ENCODE measurements around the gene DEDD2. TPM values are rescaled to one million over a fixed set of nuclear protein-coding genes. Genes with fewer than 3 reads are reported as not detected.
"Not testable (repeated sequence)": the region's sequence is repeated elsewhere in the genome, so short reads cannot be mapped to it uniquely, and the experiment has no call there.

The DEDD2 gene
- 20.2 TPM for polyA plus RNA-seq (ENCODE audit: insufficient read length)
- long read RNA-seq, donor 1, transcript DEDD2-203 (4 exons, 1,586 nt), result minor isoform, 5 of 16 reads
- long read RNA-seq, donor 1, transcript DEDD2-205 (5 exons, 1,183 nt), result major isoform, 10 of 16 reads
- long read RNA-seq, donor 1, partial matches to known transcripts, result 0 of 16 reads
- long read RNA-seq, donor 1, other reads (novel, unspliced or antisense), result 0 of 16 reads
- long read RNA-seq, donor 2, transcript DEDD2-205 (5 exons, 1,183 nt), result major isoform, 5 of 5 reads
- long read RNA-seq, donor 2, partial matches to known transcripts, result 0 of 5 reads
- long read RNA-seq, donor 2, other reads (novel, unspliced or antisense), result 0 of 5 reads
- long read RNA-seq, donor 3, partial matches to known transcripts, result 0 of 5 reads
- long read RNA-seq, donor 3, other reads (novel, unspliced or antisense), result 0 of 5 reads
- long read RNA-seq, donor 4, result 0 reads
- long read RNA-seq, donor 5, transcript DEDD2-205 (5 exons, 1,183 nt), result major isoform, 8 of 11 reads
- long read RNA-seq, donor 5, partial matches to known transcripts, result 0 of 11 reads
- long read RNA-seq, donor 5, other reads (novel, unspliced or antisense), result 0 of 11 reads
- long read RNA-seq, donor 6, transcript DEDD2-205 (5 exons, 1,183 nt), result major isoform, 8 of 19 reads
- long read RNA-seq, donor 6, partial matches to known transcripts, result 6 of 19 reads
- long read RNA-seq, donor 6, other reads (novel, unspliced or antisense), result 0 of 19 reads
- long read RNA-seq, donor 7, transcript DEDD2-205 (5 exons, 1,183 nt), result major isoform, 5 of 11 reads
- long read RNA-seq, donor 7, transcript DEDD2-203 (4 exons, 1,586 nt), result major isoform, 5 of 11 reads
- long read RNA-seq, donor 7, partial matches to known transcripts, result 0 of 11 reads
- long read RNA-seq, donor 7, other reads (novel, unspliced or antisense), result 0 of 11 reads
- long read RNA-seq, donor 8, partial matches to known transcripts, result 0 of 5 reads
- long read RNA-seq, donor 8, other reads (novel, unspliced or antisense), result 0 of 5 reads

GRCh38 chr19:42217520-42218437 is at the start of gene DEDD2:
Gene DEDD2 (minus strand): TSS chr19:42217677. CDS start chr19:42217007, 670 bp downstream.
- peak; percentile 93 for DNase-seq

- not testable (repeated sequence) for DNase-seq
Observed at GRCh38 chr19:42266928-42267603, 49.6 kb upstream of the DEDD2 start.

GRCh38 chr19:42266105-42266504 is 48.6 kb upstream of the DEDD2 start:
- not testable (repeated sequence) for DNase-seq

DNA sequence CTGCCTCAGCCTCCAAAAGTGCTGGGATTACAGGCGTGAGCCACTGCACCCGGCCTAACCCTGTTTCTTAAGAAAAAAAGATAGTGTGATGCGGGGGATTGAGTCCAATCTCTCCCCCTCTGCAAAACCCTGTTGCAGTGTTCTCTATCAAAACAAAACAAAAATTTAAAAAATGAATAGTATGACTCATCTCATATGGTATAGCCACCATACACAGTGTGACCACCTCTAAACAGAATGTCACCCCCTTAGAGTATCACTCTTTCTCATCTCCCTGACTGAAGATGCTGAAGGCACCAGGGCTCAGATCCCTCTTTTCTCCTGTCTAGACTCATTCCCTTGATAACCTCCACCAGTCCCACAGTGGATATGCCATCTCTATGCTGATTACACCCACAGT is 44.3 kb upstream of the DEDD2 start:
- no peak for DNase-seq

- not testable (repeated sequence) for DNase-seq
Observed at GRCh38 chr19:42257842-42258241, 40.4 kb upstream of the DEDD2 start.

DNA sequence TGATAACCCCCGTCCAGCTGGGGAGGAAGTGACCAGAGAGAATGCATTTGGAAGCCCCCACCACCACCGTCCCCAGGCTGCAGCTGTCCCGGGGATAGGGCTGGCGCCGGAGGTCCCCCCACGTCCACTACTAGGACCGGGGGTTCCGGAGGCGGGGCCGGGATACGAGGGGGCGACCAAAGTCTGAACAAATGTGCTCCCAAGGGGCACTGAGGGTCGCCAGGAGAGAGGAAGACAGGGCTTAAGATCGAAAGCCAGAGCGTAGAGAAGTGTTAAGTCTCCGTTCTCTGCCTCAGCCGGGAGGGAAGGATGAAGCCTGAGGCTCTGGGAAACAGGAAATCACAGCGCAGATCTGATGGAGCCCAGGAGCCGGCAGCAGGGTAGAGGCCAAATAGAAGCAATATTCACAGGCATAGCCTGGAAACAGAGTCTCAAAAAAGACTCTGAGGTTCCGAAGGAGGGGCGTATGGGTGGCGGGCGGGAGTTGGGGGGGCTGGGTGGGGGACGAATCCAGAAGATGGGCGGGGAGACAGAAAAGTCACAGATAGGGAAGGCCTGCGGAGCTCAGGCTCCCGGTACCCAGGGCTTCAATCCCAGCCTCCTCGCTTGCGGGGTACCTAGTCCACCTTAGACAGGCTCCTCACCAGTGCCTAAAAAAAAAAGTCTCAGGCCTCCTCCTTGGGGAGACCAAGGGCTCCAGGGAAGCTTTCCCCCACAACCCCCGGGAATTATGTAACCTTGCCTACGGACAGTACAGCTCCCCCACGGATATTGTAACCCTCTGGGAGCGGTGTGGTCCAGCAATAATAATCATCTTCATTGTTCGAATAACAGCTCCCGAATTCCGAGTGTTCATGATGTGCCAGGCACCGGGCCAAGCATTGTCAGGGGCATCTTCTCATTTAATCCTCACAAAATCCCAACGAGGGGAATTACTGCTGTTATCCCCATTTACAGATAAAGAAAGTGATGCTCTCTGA is 38.6 kb upstream of the DEDD2 start:
- DNase-seq, result peak; percentile 54

DNA sequence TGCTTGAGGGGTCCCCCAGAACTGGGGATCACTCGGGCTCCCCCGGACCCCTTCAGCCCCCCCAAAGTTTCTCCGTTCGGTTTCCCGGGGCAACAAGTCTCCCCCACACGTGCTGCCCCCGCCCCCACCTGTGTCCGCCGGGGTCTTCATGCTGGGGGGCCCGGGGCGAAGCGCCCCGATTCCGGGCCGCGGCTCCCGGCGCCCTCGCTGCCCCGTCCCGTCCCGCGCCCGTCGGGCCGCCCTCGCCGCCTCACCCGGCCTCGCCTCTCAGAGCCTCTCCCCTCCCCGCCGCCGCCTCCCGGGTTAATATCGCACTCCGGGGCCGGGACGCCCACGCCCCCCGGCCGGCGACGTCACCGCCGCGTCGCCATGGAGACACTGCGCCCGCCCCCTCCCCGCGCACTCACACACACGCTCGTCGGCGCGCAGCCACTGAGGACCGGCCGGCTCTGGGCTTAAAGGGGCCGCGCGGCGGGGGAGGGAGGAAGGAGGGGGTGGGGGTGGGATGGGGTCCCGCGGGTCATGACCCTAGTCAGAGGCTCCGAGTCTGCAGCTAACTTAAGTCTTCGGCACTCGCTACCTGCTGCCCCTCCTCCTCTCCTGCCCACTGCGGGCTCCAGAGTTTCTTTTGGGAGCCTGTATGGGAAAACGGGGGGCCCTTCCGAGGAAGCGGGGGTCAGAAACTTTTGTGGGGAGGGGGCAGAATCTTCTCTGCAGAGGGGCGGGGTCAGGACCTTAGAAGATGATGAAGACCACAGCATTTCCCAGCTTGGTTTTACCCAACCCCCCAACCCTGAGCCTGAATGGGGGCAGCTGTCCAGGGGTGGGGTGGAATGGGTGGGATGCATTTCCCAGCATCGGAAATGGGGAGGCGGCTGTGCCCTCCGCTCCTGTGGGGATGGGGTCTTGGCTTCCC is 37.6 kb upstream of the DEDD2 start, which contains the start of gene ERF:
TSS of gene ERF (minus strand) at position 279 of the 916 bp plus-strand sequence. CDS start at position 150, 129 bp downstream.
- peak; percentile 94 for DNase-seq

DNA sequence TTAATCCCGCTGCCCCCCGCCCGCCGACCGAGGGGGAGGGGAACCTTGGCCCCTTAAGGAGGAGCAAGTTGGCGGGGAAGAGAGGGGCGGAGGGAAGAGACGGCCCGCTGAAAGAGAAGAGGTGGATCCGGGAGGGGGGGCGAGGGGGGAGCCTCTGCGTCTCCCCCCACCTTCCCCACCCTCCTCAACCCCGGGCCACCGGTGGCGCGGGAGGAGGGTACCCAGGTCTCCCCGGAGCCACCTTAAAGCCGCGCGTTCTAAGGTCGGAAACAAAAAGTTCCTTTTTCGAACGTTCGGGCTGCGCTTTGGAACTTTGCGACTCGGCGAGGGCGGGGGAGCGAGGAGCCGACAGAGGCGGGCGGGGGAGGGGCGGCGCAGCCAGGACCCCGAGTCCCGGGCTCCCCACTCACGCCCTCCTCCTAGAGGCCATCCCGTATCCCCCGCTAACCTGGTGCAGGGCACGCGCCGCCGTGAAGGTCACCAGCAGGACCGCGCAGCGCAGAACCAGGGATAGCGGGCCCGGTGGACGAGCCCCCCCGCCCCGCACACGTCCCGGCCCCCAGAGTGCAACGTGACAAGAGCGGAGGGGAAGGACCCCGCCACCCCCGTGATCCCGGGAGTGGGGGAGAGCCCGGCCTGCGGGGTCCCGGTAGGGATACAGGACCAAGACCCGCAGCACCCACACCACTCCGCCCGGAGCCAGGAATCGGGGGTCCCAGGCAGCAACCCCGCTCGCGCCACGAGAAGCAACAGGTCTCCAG is 36.8 kb upstream of the DEDD2 start:
- DNase-seq, result peak; percentile 81

DNA sequence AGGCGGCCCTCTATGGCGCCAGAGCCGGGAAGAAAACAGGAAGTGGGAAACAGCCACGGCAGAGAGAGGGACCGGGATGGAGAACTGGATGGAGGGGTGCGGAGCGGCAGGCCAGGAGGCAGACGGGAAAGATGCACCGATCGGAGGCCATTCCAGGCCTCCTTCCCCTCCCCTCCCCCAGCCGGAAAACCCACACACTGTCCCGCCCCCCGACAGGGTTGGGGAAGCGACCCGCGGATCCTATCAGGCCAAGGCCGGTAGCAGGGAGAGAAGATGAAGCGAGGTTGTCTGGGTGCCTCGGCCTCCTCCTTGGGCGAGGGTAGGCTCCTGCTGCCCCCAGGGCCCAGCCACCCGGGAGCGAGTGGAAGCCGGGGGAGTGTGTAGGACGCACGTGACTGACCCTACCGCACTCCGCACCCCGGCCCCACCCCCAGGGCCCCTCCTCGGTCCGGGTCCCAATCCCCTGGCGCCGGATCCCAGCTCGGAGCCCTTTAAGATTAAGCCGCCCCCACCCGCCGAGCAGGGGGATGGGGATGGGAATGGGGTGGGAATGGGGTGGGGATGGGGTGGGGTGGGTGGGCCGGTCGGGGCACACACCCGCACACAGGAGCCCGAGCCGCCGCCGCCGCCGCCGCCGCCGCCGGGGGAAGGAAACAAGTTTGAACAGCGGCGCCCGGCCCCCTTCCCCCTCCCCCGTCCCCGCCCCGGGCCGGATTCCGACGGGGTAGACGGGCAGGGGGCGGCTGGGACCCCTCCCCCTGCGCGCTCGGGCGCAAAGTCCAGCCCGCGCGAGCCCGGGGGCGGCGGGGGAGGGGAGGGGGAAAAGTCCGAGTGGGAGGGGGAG is 36.0 kb upstream of the DEDD2 start:
- DNase-seq, result peak; percentile 71

DNA sequence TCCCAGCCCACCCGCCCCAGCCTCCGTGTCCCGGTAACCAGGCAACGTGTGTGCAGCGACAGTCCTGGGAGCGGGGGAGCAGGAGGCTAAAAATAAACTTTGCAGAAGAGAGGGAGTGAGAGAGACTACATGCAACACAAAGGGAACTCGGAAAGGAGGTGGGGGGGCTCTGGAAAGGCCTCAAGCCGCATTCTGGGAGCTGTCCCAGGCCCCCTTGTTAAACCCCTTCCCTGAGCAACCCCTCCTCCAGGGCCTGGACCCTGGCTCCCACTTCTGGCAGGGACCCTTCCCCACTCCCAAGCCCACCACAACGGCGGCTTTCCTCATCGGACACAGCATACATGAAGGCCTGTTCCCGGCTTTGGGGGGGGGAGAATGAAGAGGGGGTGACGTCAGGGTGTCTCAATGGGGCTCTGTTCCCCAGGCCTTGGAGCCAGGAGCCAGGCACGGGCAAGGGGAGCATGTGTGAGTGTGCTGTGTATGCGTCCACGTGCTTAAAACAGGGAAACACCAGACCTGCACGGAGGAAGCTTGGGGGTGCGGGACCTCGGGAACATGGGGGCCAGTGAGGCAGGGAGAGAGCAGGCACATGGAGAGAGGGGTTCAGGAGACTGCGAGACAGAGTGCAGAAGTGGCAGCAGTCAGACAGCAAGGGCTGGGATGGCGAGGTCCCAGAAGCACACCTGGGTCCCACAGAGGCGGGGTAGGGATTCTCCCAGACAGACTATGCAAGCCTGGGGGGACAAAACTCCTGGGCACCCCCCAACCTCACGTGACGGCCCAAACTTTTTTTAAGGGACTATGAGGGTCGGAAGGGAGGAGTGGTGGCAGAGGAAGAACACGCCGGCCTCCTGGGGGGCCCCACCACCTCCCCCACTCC is 35.1 kb upstream of the DEDD2 start:
- DNase-seq, result peak; percentile 75

GRCh38 chr19:42251572-42252358 is 34.3 kb upstream of the DEDD2 start:
- no peak for DNase-seq

- DNase-seq, result no peak
Observed at GRCh38 chr19:42250666-42251531, 33.4 kb upstream of the DEDD2 start.

GRCh38 chr19:42250183-42250665 is 32.7 kb upstream of the DEDD2 start:
- DNase-seq, result no peak

GRCh38 chr19:42249769-42250168 is 32.3 kb upstream of the DEDD2 start:
- DNase-seq, result no peak
